VCaP (cell line): ENCODE measurements around the gene WIF1.

Experiments used
- H3K27ac ChIP-seq: fragments of 450-650 bp; 2 replicates; pipeline ENCODE4 v1.5.1; 2017
- TF ChIP-seq, protein P1 (sequence below): fragments of 450-650 bp; conservative IDR thresholded peaks from 2 replicates; pipeline ENCODE4 v1.5.1; 2017; ENCODE audit warnings: mild to moderate bottlenecking, moderate library complexity

Gene WIF1

DNA sequence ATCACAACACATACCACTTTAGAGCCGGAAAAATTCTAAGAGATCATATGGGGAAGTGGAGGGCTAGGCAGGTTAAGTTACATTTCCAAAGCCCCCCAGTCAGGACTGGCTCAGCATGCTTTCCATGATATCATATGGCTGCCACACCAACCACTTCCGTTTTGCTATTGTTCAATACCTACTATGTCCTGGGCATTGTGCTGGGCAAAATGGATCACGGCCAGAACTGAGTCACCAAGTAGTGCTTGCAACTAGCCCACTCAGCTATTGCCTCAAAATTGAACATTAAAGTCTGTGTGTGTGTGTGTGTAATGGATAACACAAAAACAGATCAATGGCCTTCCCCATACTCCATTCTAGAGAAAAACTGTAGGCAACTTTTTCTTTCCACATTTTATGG, 22.7 kb downstream of the WIF1 start:
- TF ChIP-seq, protein P1, sequence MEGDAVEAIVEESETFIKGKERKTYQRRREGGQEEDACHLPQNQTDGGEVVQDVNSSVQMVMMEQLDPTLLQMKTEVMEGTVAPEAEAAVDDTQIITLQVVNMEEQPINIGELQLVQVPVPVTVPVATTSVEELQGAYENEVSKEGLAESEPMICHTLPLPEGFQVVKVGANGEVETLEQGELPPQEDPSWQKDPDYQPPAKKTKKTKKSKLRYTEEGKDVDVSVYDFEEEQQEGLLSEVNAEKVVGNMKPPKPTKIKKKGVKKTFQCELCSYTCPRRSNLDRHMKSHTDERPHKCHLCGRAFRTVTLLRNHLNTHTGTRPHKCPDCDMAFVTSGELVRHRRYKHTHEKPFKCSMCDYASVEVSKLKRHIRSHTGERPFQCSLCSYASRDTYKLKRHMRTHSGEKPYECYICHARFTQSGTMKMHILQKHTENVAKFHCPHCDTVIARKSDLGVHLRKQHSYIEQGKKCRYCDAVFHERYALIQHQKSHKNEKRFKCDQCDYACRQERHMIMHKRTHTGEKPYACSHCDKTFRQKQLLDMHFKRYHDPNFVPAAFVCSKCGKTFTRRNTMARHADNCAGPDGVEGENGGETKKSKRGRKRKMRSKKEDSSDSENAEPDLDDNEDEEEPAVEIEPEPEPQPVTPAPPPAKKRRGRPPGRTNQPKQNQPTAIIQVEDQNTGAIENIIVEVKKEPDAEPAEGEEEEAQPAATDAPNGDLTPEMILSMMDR, result no peak
- no peak overlapping the region for H3K27ac ChIP-seq

DNA sequence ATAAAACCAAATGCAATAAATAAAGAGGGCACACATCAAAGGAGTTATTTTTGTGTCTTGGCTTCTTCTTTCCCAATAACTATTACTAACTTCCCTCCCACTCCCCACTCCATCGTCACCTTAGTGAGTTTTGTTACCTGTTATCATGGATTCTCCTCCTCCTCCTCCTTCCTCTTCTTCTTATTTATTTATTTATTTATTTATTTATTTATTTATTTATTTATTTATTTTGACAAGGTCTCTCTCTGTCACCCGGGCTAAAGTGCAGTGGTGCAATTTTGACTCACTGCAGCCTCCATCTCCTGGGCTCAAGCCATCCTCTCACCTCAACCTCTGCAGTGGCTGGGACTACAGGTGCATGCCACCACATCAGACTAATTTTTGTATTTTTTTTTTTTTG, 26.4 kb downstream of the WIF1 start:
- TF ChIP-seq, protein P1, result no peak
- no peak overlapping the region for H3K27ac ChIP-seq

- no peak overlapping the region for H3K27ac ChIP-seq
- TF ChIP-seq, protein P1, result no peak
Measured at GRCh38 chr12:65093606-65094005, 27.5 kb downstream of the WIF1 start.

DNA sequence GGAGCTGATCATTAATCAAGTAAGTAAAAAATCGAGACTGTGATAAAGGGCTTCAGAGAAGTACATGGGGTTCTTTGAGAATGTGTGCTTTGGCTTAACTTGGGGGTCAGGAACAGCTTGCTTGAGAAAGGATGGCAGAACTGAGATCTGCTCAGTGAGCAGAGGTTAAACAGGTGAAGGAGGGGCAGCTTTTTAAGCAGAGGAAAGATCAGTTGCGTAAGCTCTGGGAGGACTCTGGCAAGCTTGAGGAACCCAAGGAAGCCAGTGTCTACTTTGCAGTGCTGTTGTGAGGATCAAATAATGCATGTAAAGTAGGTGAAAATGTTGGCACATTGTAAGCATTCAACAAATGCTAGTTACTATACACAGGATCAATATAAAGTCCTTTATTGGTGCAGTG, 30.6 kb downstream of the WIF1 start:
- no peak overlapping the region for H3K27ac ChIP-seq
- TF ChIP-seq, protein P1, result no peak

- no peak overlapping the region for H3K27ac ChIP-seq
- TF ChIP-seq, protein P1, result no peak
Measured at GRCh38 chr12:65086236-65086635, 34.9 kb downstream of the WIF1 start.

DNA sequence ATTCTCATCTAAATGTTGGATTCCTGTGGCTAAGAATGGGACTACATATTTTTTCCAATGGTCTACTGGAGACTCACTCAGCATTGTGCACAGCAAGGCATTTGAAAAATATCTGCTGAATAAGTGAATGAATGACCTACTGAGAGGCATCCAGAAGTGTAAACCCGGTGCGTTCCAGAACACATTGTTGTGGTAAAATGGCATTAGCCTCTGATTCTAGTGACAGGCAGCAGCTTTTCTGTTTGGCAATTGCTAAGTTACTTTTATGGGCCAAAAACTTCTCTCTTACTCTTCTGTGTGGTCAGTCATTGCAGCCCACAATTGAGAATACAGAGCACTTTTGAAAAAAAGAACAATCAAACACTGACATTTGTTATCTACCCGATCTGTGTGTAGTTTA, 36.5 kb downstream of the WIF1 start:
- TF ChIP-seq, protein P1, result no peak
- H3K27ac ChIP-seq, result 0 out of 2 replicates have a peak overlapping the region, but pooled peaks have one; percentile 12

DNA sequence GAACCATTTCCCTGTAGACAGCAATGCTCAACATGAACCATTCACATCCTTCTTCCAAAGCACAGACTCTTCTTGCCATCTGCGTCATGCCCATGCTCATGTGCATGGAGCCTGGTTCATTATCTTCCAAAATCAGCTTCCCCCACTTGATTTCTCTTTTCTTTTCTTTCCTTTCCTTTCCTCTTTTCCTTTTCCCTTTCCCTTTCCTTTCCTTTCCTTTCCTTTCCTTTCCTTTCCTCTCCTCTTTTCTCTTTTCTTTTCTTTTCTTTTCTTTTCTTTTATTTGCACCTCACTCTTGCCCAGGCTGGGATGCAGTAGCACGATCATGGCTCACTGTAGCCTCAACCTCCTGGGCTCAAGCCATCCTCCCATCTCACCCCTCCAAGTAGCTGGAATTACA, 37.5 kb downstream of the WIF1 start:
- H3K27ac ChIP-seq, result no peak overlapping the region
- TF ChIP-seq, protein P1, result no peak

- no peak overlapping the region; the same call in 1 of the 2 replicates for H3K27ac ChIP-seq
- TF ChIP-seq, protein P1, result no peak
Measured at GRCh38 chr12:65082406-65082805, 38.7 kb downstream of the WIF1 start.
